HepG2 (cell line): ENCODE results near the gene SLC5A10. TPM values are rescaled to one million over a fixed set of nuclear protein-coding genes. Genes with fewer than 3 reads are reported as not detected.

Source experiments
- ATRX ChIP-seq: sonication (generic); formaldehyde crosslinking; IDR thresholded peaks from 2 replicates; pipeline ENCODE4 v1.4.0; 2020; ENCODE audit warnings: missing genetic modification reagents, borderline replicate concordance
- CBX1 ChIP-seq: IDR thresholded peaks from one replicate; pipeline ENCODE4 v1.6.1; 2016; ENCODE audit warnings: antibody characterized with exemption, low read depth
- FOXK1 ChIP-seq: sonication (generic); formaldehyde crosslinking; IDR thresholded peaks from 2 replicates; pipeline ENCODE4 v1.4.0; 2020; ENCODE audit warnings: low read depth, missing genetic modification reagents, borderline replicate concordance
- MLLT10 ChIP-seq: sonication (generic); formaldehyde crosslinking; IDR thresholded peaks from 2 replicates; pipeline ENCODE4 v1.4.0; 2020; ENCODE audit warnings: missing genetic modification reagents
- NFYC ChIP-seq: IDR thresholded peaks from 2 replicates; pipeline ENCODE4 v1.6.1; 2016; ENCODE audit warnings: missing genetic modification reagents, missing compliant biosample characterization
- PCBP1 ChIP-seq: fragments of 200-400 bp; formaldehyde crosslinking; IDR thresholded peaks from 2 replicates; pipeline ENCODE4 v1.6.1; 2017; ENCODE audit warnings: mild to moderate bottlenecking, low read depth, low read length, borderline replicate concordance
- SALL1 ChIP-seq: sonication (generic); formaldehyde crosslinking; IDR thresholded peaks from 2 replicates; pipeline ENCODE4 v1.8.0; 2022; ENCODE audit warnings: mild to moderate bottlenecking, missing genetic modification reagents
- SIN3A ChIP-seq: IDR thresholded peaks from 2 replicates; pipeline ENCODE4 v1.6.1; 2011; ENCODE audit warnings: low read depth, mild to moderate bottlenecking, control low read depth, low read length, borderline replicate concordance
- U2AF1 ChIP-seq: fragments of 200-400 bp; formaldehyde crosslinking; optimal IDR thresholded peaks from 2 replicates; pipeline ENCODE3; 2017; ENCODE audit warnings: mild to moderate bottlenecking, low read depth, low read length
- ZNF138 ChIP-seq: sonication (generic); formaldehyde crosslinking; IDR thresholded peaks from 2 replicates; pipeline ENCODE4 v1.5.0; 2020; ENCODE audit warnings: mild to moderate bottlenecking, low read depth, missing genetic modification reagents
- ZNF441 ChIP-seq: sonication (generic); formaldehyde crosslinking; IDR thresholded peaks from 2 replicates; pipeline ENCODE4 v1.7.0; 2021; ENCODE audit warnings: missing genetic modification reagents, borderline replicate concordance
- ZNF614 ChIP-seq: IDR thresholded peaks from 2 replicates; pipeline ENCODE4 v1.6.1; 2018; ENCODE audit warnings: missing biosample characterization, missing genetic modification reagents, inconsistent platforms, borderline replicate concordance
- ZNF878 ChIP-seq: sonication (generic); formaldehyde crosslinking; IDR thresholded peaks from 2 replicates; pipeline ENCODE4 v1.8.1; 2023; ENCODE audit warnings: mild to moderate bottlenecking, missing genetic modification reagents, moderate library complexity
- polyA plus RNA-seq, 8 experiments: library from polyadenylated mRNA; depleted of rRNA in 3 of 8; stranded (reverse) in 7 of 8; unstranded in 1 of 8; fragments of >200 nt; fragmentation: Illumina TruSeq in 4 of 8; extraction: Trizol in 4 of 8; gene quantifications; 2 replicates each; pipeline versions ENCODE4 v1.2.1 to v1.2.3, GENCODE V29; 2011 to 2016; ENCODE audit warnings: low read depth in 4 of 8, missing spikeins in 1 of 8, mixed read lengths in 1 of 8; ENCODE audit not compliant: insufficient read depth in 1 of 8
- total RNA-seq, 5 experiments: library from RNA; depleted of rRNA; stranded (reverse); fragments of >200 nt; fragmentation: Illumina TruSeq; extraction: Trizol; gene quantifications; 2 replicates each; pipeline ENCODE4 v1.2.3, GENCODE V29; 2016; ENCODE audit warnings: low read depth in 1 of 5
- TF ChIP-seq, protein P1 (sequence below): sonication (generic); formaldehyde crosslinking; IDR thresholded peaks from 2 replicates; pipeline ENCODE4 v1.4.0; 2020; ENCODE audit warnings: missing genetic modification reagents
- TF ChIP-seq, protein P2 (sequence below): sonication (generic); formaldehyde crosslinking; IDR thresholded peaks from 2 replicates; pipeline ENCODE4 v1.5.0; 2020; ENCODE audit warnings: mild to moderate bottlenecking, missing genetic modification reagents
- TF ChIP-seq, protein P3 (sequence below), 2 experiments: IDR thresholded peaks; 2 replicates each; pipeline ENCODE4 v1.6.1; 2011 to 2012; ENCODE audit warnings: low read length in 2 of 2, borderline replicate concordance in 1 of 2, low read depth in 1 of 2, mild to moderate bottlenecking in 1 of 2, moderate library complexity in 1 of 2
- TF ChIP-seq, protein P4 (sequence below): sonication (generic); formaldehyde crosslinking; IDR thresholded peaks from 2 replicates; pipeline ENCODE4 v1.4.0; 2020; ENCODE audit warnings: missing genetic modification reagents, borderline replicate concordance

The SLC5A10 gene
- total and polyA plus RNA-seq, 2 of the 13 experiments (the other 11 are each of a cell fraction or from before 2014, with no cell fraction given), result 0.05 TPM; not detected in 1

DNA sequence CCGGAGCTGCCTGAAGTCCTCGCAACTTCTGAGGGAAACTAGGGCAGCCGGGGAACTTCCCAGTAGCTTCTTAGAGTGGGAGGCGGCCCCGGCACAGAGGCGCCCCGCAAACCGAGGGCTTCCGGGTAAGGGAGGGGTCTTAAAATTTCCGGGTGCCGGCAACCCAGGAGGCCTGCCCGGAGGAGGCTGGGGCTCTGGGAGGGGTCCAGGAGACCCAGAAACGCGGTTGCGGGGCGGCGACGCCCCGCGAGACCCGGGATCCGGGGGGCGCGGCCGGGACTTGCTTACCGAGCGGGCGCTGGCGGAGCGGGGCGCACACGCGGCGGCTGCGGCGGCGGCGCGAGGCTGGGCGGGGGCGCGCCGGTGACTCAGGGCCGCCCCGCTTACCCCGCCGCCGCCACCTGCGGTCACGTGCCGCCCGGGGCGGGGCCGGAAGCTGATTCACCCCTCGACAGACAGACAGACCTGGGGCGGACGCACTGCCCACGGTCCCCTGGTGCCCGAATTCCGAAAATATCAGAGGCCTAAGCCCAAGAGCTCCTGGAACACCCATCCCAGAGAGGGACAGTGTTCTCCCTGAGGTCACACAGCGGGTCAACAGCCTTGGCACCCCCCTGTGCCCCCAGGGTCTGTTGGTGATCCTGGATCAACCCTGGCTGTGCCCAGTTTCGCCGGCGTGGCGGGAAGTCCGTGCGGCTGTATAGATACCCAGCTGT lies 52.6 kb downstream of the SLC5A10 start, which contains the start of gene FAM83G (continued):
- TF ChIP-seq, protein P1, sequence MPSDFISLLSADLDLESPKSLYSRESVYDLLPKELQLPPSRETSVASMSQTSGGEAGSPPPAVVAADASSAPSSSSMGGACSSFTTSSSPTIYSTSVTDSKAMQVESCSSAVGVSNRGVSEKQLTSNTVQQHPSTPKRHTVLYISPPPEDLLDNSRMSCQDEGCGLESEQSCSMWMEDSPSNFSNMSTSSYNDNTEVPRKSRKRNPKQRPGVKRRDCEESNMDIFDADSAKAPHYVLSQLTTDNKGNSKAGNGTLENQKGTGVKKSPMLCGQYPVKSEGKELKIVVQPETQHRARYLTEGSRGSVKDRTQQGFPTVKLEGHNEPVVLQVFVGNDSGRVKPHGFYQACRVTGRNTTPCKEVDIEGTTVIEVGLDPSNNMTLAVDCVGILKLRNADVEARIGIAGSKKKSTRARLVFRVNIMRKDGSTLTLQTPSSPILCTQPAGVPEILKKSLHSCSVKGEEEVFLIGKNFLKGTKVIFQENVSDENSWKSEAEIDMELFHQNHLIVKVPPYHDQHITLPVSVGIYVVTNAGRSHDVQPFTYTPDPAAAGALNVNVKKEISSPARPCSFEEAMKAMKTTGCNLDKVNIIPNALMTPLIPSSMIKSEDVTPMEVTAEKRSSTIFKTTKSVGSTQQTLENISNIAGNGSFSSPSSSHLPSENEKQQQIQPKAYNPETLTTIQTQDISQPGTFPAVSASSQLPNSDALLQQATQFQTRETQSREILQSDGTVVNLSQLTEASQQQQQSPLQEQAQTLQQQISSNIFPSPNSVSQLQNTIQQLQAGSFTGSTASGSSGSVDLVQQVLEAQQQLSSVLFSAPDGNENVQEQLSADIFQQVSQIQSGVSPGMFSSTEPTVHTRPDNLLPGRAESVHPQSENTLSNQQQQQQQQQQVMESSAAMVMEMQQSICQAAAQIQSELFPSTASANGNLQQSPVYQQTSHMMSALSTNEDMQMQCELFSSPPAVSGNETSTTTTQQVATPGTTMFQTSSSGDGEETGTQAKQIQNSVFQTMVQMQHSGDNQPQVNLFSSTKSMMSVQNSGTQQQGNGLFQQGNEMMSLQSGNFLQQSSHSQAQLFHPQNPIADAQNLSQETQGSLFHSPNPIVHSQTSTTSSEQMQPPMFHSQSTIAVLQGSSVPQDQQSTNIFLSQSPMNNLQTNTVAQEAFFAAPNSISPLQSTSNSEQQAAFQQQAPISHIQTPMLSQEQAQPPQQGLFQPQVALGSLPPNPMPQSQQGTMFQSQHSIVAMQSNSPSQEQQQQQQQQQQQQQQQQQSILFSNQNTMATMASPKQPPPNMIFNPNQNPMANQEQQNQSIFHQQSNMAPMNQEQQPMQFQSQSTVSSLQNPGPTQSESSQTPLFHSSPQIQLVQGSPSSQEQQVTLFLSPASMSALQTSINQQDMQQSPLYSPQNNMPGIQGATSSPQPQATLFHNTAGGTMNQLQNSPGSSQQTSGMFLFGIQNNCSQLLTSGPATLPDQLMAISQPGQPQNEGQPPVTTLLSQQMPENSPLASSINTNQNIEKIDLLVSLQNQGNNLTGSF (CRISPR knock-in tag), result no peak
- TF ChIP-seq CBX1 (no peak), FOXK1 (CRISPR knock-in tag) (no peak), SALL1 (peak; percentile 14; the same call in 1 of the 2 replicates), ZNF614 (peak; percentile 22; the same call in 1 of the 2 replicates), ATRX (CRISPR knock-in tag) (no peak), ZNF878 (CRISPR knock-in tag) (no peak), ZNF138 (no peak), ZNF441 (CRISPR knock-in tag) (no peak), NFYC (no peak), PCBP1 (no peak), U2AF1 (no peak), SIN3A (no peak; the same call in 1 of the 2 replicates), MLLT10 (CRISPR knock-in tag) (no peak)
- TF ChIP-seq, protein P2, sequence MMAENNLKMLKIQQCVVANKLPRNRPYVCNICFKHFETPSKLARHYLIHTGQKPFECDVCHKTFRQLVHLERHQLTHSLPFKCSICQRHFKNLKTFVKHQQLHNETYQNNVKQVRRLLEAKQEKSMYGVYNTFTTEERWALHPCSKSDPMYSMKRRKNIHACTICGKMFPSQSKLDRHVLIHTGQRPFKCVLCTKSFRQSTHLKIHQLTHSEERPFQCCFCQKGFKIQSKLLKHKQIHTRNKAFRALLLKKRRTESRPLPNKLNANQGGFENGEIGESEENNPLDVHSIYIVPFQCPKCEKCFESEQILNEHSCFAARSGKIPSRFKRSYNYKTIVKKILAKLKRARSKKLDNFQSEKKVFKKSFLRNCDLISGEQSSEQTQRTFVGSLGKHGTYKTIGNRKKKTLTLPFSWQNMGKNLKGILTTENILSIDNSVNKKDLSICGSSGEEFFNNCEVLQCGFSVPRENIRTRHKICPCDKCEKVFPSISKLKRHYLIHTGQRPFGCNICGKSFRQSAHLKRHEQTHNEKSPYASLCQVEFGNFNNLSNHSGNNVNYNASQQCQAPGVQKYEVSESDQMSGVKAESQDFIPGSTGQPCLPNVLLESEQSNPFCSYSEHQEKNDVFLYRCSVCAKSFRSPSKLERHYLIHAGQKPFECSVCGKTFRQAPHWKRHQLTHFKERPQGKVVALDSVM (CRISPR knock-in tag), result no peak
- TF ChIP-seq, protein P3, sequence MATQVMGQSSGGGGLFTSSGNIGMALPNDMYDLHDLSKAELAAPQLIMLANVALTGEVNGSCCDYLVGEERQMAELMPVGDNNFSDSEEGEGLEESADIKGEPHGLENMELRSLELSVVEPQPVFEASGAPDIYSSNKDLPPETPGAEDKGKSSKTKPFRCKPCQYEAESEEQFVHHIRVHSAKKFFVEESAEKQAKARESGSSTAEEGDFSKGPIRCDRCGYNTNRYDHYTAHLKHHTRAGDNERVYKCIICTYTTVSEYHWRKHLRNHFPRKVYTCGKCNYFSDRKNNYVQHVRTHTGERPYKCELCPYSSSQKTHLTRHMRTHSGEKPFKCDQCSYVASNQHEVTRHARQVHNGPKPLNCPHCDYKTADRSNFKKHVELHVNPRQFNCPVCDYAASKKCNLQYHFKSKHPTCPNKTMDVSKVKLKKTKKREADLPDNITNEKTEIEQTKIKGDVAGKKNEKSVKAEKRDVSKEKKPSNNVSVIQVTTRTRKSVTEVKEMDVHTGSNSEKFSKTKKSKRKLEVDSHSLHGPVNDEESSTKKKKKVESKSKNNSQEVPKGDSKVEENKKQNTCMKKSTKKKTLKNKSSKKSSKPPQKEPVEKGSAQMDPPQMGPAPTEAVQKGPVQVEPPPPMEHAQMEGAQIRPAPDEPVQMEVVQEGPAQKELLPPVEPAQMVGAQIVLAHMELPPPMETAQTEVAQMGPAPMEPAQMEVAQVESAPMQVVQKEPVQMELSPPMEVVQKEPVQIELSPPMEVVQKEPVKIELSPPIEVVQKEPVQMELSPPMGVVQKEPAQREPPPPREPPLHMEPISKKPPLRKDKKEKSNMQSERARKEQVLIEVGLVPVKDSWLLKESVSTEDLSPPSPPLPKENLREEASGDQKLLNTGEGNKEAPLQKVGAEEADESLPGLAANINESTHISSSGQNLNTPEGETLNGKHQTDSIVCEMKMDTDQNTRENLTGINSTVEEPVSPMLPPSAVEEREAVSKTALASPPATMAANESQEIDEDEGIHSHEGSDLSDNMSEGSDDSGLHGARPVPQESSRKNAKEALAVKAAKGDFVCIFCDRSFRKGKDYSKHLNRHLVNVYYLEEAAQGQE (IDR thresholded peaks at IDR 0.05; ENCODE audit: borderline replicate concordance in 1 of 2, low read depth in 1 of 2, low read length in 2 of 2), result peak in 1 of 2 experiments; percentile 11; a peak in 1 of 4 replicates
- TF ChIP-seq, protein P4, sequence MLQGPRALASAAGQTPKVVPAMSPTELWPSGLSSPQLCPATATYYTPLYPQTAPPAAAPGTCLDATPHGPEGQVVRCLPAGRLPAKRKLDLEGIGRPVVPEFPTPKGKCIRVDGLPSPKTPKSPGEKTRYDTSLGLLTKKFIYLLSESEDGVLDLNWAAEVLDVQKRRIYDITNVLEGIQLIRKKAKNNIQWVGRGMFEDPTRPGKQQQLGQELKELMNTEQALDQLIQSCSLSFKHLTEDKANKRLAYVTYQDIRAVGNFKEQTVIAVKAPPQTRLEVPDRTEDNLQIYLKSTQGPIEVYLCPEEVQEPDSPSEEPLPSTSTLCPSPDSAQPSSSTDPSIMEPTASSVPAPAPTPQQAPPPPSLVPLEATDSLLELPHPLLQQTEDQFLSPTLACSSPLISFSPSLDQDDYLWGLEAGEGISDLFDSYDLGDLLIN (CRISPR knock-in tag), result no peak
